Liver (tissue), 3 donors: ENCODE data around the gene MPRIP.

Source experiments
- ATF3 ChIP-seq: IDR thresholded peaks from 2 replicates; pipeline ENCODE4 v1.6.1; 2016; ENCODE audit warnings: antibody characterized with exemption
- CTCF ChIP-seq: fragments of 150-350 bp; IDR thresholded peaks from 2 replicates; pipeline ENCODE4 v1.5.1; 2017; ENCODE audit warnings: improper control_type of control experiment, low read depth, low read length; ENCODE audit not compliant: missing input control
- GABPA ChIP-seq, 2 donors: IDR thresholded peaks in 1 of 2; conservative IDR thresholded peaks in 1 of 2; 2 replicates each; pipeline ENCODE4 v1.6.1; 2016; ENCODE audit warnings: antibody characterized with exemption in 2 of 2, mild to moderate bottlenecking in 1 of 2, moderate library complexity in 1 of 2
- MAX ChIP-seq: IDR thresholded peaks from 2 replicates; pipeline ENCODE4 v1.6.1; 2016; ENCODE audit warnings: antibody characterized with exemption
- SP1 ChIP-seq: IDR thresholded peaks from 2 replicates; pipeline ENCODE4 v1.6.1; 2018; ENCODE audit warnings: antibody characterized with exemption, mild to moderate bottlenecking
- ZBTB33 ChIP-seq: IDR thresholded peaks from 2 replicates; pipeline ENCODE4 v1.6.1; 2016; ENCODE audit warnings: antibody characterized with exemption
- donor health status: healthy.
- donor health status: healthy.

- no peak for TF ChIP-seq CTCF
- no peak for TF ChIP-seq SP1
- no peak for TF ChIP-seq GABPA (IDR thresholded peaks at IDR 0.05 in 1 of 2, conservative IDR thresholded peaks at IDR 0.05 in 1 of 2)
- TF ChIP-seq MAX, result no peak
- no peak for TF ChIP-seq ATF3
- TF ChIP-seq ZBTB33, result no peak
Observed at GRCh38 chr17:17056156-17056539, 13.9 kb downstream of the MPRIP start.
